ENCODE measurements around the gene GARNL3. TPM values are rescaled to one million over a fixed set of nuclear protein-coding genes. Genes with fewer than 3 reads are reported as not detected.

GARNL3 gene
- total RNA-seq, 1 donor from 2014 or later = 19.7 TPM

GRCh38 chr9:127393645-127394044 is 129.1 kb downstream of the GARNL3 start:
- peak; percentile 41 for TF ChIP-seq CTCF (conservative IDR thresholded peaks at IDR 0.05)
- H3K9me3 Mint-ChIP-seq = no peaks in the 10 kb centered on the region
- no peaks in the 10 kb centered on the region for H3K36me3 Mint-ChIP-seq
- peak overlapping the region; percentile 7 for H3K4me3 Mint-ChIP-seq
- H3K4me1 Mint-ChIP-seq (ENCODE audit: unreplicated experiment) = peaks cover 32% of the 10 kb centered on the region
- no peak for DNase-seq (ENCODE audit: extremely low spot score, unreplicated experiment)
- H3K27ac Mint-ChIP-seq = peak overlapping the region; percentile 72
- H3K27me3 Mint-ChIP-seq = no peaks in the 10 kb centered on the region

- Mint-ChIP-seq H3K9me3 (no peaks in the 10 kb centered on the region), H3K27me3 (no peaks in the 10 kb centered on the region), H3K4me3 (peak overlapping the region; percentile 90), H3K4me1 (ENCODE audit: unreplicated experiment) (peaks cover 16% of the 10 kb centered on the region), H3K27ac (peak overlapping the region; percentile 89), H3K36me3 (no peaks in the 10 kb centered on the region)
- TF ChIP-seq CTCF (conservative IDR thresholded peaks at IDR 0.05) = no peak
- DNase-seq (ENCODE audit: extremely low spot score, unreplicated experiment) = no peak
These were observed 131.1 kb downstream of the GARNL3 start for GRCh38 chr9:127395497-127396252.

- DNase-seq (ENCODE audit: extremely low spot score, unreplicated experiment) = no peak
- no peak for TF ChIP-seq CTCF (conservative IDR thresholded peaks at IDR 0.05)
- Mint-ChIP-seq H3K9me3 (no peaks in the 10 kb centered on the region), H3K27ac (peak overlapping the region; percentile 89), H3K4me1 (ENCODE audit: unreplicated experiment) (peaks cover 16% of the 10 kb centered on the region), H3K36me3 (no peaks in the 10 kb centered on the region), H3K4me3 (peak overlapping the region; percentile 90), H3K27me3 (no peaks in the 10 kb centered on the region)
These were observed 131.8 kb downstream of the GARNL3 start for GRCh38 chr9:127396253-127396807.

- no peaks in the 10 kb centered on the region for H3K36me3 Mint-ChIP-seq
- H3K4me3 Mint-ChIP-seq = peak within 1 kb of the TSS; percentile 91
- TF ChIP-seq CTCF (conservative IDR thresholded peaks at IDR 0.05) = peak; percentile 46
- no peaks in the 10 kb centered on the region for H3K9me3 Mint-ChIP-seq
- no peaks in the 10 kb centered on the region for H3K27me3 Mint-ChIP-seq
- peak; percentile 98 for DNase-seq (ENCODE audit: extremely low spot score, unreplicated experiment)
- peak within 1 kb of the TSS; percentile 89 for H3K27ac Mint-ChIP-seq
- H3K4me1 Mint-ChIP-seq (ENCODE audit: unreplicated experiment) = peaks cover 14% of the 10 kb centered on the region
These were observed 132.5 kb downstream of the GARNL3 start, which contains the start of gene SLC2A8 for GRCh38 chr9:127396808-127397645. SLC2A8 (plus strand) TSS chr9:127397169; CDS start chr9:127397231, 62 bp downstream.

- no peaks in the 10 kb centered on the region for H3K36me3 Mint-ChIP-seq
- no peaks in the 10 kb centered on the region for H3K9me3 Mint-ChIP-seq
- H3K27ac Mint-ChIP-seq = peak overlapping the region; percentile 77
- TF ChIP-seq CTCF (conservative IDR thresholded peaks at IDR 0.05) = peak; percentile 63
- peaks cover 9% of the 10 kb centered on the region for H3K4me1 Mint-ChIP-seq (ENCODE audit: unreplicated experiment)
- H3K27me3 Mint-ChIP-seq = no peaks in the 10 kb centered on the region
- peak overlapping the region; percentile 91 for H3K4me3 Mint-ChIP-seq
- no peak for DNase-seq (ENCODE audit: extremely low spot score, unreplicated experiment)
These were observed 133.2 kb downstream of the GARNL3 start for GRCh38 chr9:127397646-127398274.

All from type B pancreatic cell (in vitro differentiated cells).